ENCODE results near the gene ELAVL3. TPM values are rescaled to one million over a fixed set of nuclear protein-coding genes. Genes with fewer than 3 reads are reported as not detected.

ELAVL3 gene
- total and polyA plus RNA-seq, 2 of the 4 experiments (the other 2 are of a cell fraction): not detected

GRCh38 chr19:11425719-11426457 is 55.0 kb downstream of the ELAVL3 start:
- no peaks in the 10 kb centered on the region for H3K36me3 ChIP-seq (ENCODE audit: control insufficient read depth, insufficient read depth, low read length)
- dilution Hi-C loops (cut with HindIII; ENCODE audit: low sequenced_read_pairs, unreplicated experiment) (no loop called here), intact Hi-C loops (cut with micrococcal nuclease) (no loop called here), in situ Hi-C loops (cut with MboI; ENCODE audit: low sequenced_read_pairs) (no loop called here)
- H3K4ac ChIP-seq (ENCODE audit: low read depth, low read length): no peak overlapping the region
- H3K9me3 ChIP-seq (ENCODE audit: control insufficient read depth, insufficient read depth, low read length): no peaks in the 10 kb centered on the region
- no peak overlapping the region for H2BK5ac ChIP-seq (ENCODE audit: low read depth, low read length, poor library complexity, severe bottlenecking)
- H3K27me3 ChIP-seq (ENCODE audit: control insufficient read depth, insufficient read depth, low read length): peaks cover 26% of the 10 kb centered on the region
- 91% methylated on average over 12 of the region's 28 CpGs; no CpG with 5 or more reads in 1 of the 2 experiments for WGBS, 2 experiments (ENCODE audit: extremely low coverage in 2 of 2, insufficient read length in 1 of 2)
- H4K91ac ChIP-seq (ENCODE audit: insufficient read depth, low read depth, low read length): no peak overlapping the region
- H3K4me3 ChIP-seq (ENCODE audit: insufficient read depth, low read depth, low read length): no peak overlapping the region
- H3K27ac ChIP-seq (ENCODE audit: insufficient read depth, low read length): no peak overlapping the region
- ATAC-seq (ENCODE audit: low read depth) (no peak), DNase-seq (no peak)
- no peak overlapping the region for H3K56ac ChIP-seq (ENCODE audit: extremely low read depth, insufficient read depth, low read length)
- no peak overlapping the region for H4K5ac ChIP-seq (ENCODE audit: low read depth, low read length)
- H2AK9ac ChIP-seq (replicated peaks; ENCODE audit: low read depth, low read length, poor library complexity): no peak overlapping the region
- H3K14ac ChIP-seq (replicated peaks; ENCODE audit: low read depth, low read length): no peak overlapping the region
- no peak overlapping the region for H3K4me2 ChIP-seq (ENCODE audit: low read depth, low read length)
- no TSS peak for BruUV-seq (replicated peaks)
- no peak for TF ChIP-seq RCOR1 (IDR thresholded peaks at IDR 0.05; ENCODE audit: insufficient replicate concordance, low read length)
- TF ChIP-seq MAFK (IDR thresholded peaks at IDR 0.05; ENCODE audit: low read depth, low read length): no peak
- TF ChIP-seq, protein P1, sequence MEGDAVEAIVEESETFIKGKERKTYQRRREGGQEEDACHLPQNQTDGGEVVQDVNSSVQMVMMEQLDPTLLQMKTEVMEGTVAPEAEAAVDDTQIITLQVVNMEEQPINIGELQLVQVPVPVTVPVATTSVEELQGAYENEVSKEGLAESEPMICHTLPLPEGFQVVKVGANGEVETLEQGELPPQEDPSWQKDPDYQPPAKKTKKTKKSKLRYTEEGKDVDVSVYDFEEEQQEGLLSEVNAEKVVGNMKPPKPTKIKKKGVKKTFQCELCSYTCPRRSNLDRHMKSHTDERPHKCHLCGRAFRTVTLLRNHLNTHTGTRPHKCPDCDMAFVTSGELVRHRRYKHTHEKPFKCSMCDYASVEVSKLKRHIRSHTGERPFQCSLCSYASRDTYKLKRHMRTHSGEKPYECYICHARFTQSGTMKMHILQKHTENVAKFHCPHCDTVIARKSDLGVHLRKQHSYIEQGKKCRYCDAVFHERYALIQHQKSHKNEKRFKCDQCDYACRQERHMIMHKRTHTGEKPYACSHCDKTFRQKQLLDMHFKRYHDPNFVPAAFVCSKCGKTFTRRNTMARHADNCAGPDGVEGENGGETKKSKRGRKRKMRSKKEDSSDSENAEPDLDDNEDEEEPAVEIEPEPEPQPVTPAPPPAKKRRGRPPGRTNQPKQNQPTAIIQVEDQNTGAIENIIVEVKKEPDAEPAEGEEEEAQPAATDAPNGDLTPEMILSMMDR (conservative IDR thresholded peaks at IDR 0.05; ENCODE audit: low read depth, low read length): no peak
- no peak for TF ChIP-seq MAZ (IDR thresholded peaks at IDR 0.05; ENCODE audit: borderline replicate concordance, low read depth, low read length)
- no peak for TF ChIP-seq RFX5 (IDR thresholded peaks at IDR 0.05; ENCODE audit: low read depth, low read length)
- TF ChIP-seq USF2 (IDR thresholded peaks at IDR 0.05; ENCODE audit: low read depth, low read length): no peak
- TF ChIP-seq BHLHE40 (IDR thresholded peaks at IDR 0.05; ENCODE audit: low read depth, low read length): no peak
- no peak for TF ChIP-seq CEBPB (IDR thresholded peaks at IDR 0.05; ENCODE audit: low read depth, low read length)
- TF ChIP-seq, protein P2, sequence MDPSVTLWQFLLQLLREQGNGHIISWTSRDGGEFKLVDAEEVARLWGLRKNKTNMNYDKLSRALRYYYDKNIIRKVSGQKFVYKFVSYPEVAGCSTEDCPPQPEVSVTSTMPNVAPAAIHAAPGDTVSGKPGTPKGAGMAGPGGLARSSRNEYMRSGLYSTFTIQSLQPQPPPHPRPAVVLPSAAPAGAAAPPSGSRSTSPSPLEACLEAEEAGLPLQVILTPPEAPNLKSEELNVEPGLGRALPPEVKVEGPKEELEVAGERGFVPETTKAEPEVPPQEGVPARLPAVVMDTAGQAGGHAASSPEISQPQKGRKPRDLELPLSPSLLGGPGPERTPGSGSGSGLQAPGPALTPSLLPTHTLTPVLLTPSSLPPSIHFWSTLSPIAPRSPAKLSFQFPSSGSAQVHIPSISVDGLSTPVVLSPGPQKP (IDR thresholded peaks at IDR 0.05; ENCODE audit: borderline replicate concordance, low read depth, low read length): no peak
- TF ChIP-seq MXI1 (IDR thresholded peaks at IDR 0.05; ENCODE audit: borderline replicate concordance, low read depth, low read length): no peak
- TF ChIP-seq RAD21 (IDR thresholded peaks at IDR 0.05; ENCODE audit: low read length): no peak
- TF ChIP-seq SMC3 (IDR thresholded peaks at IDR 0.05; ENCODE audit: low read depth, low read length): no peak
- TF ChIP-seq CHD1 (IDR thresholded peaks at IDR 0.05; ENCODE audit: low read depth, low read length): no peak
- TF ChIP-seq POLR2A (IDR thresholded peaks at IDR 0.05; ENCODE audit: low read depth, low read length): no peak
- no peak for TF ChIP-seq NFE2L2 (IDR thresholded peaks at IDR 0.05; ENCODE audit: low read depth, low read length)
- no peak for TF ChIP-seq FOS (IDR thresholded peaks at IDR 0.05; ENCODE audit: low read depth, low read length)
- ChIA-PET POLR2A (ENCODE audit: unreplicated experiment) (no interaction called here), CTCF (no interaction called here)
- no peak overlapping the region for H2BK20ac ChIP-seq (ENCODE audit: low read depth, low read length)
- H2BK15ac ChIP-seq (ENCODE audit: low read depth, low read length): no peak overlapping the region
- no peak overlapping the region for H2BK120ac ChIP-seq (ENCODE audit: low read depth, low read length)
- H3K9ac ChIP-seq (ENCODE audit: low read depth, low read length): no peak overlapping the region
- H2AK5ac ChIP-seq (ENCODE audit: low read depth, low read length): no peak overlapping the region
- no peaks in the 10 kb centered on the region for H3K4me1 ChIP-seq (ENCODE audit: control insufficient read depth, insufficient read depth, low read length)
- no peak overlapping the region for H3K23ac ChIP-seq (ENCODE audit: low read depth, low read length)
- H3K9me1 ChIP-seq (ENCODE audit: insufficient read depth, low read length): no peaks in the 10 kb centered on the region
- no peak overlapping the region for H4K8ac ChIP-seq (ENCODE audit: low read depth in 2 of 2, low read length in 2 of 2)
- no peaks in the 10 kb centered on the region for H4K20me1 ChIP-seq (ENCODE audit: insufficient read depth, low read length)
- H3K79me1 ChIP-seq (ENCODE audit: low read depth in 1 of 2, low read length in 2 of 2): no peaks in the 10 kb centered on the region
- no peak overlapping the region for H3K18ac ChIP-seq (ENCODE audit: low read depth, low read length)
- no peak overlapping the region for H2AFZ ChIP-seq (replicated peaks; ENCODE audit: low read length, poor library complexity)
